NCI-H345 treated with DMSO at 0.1 percent for 48 hours (cell line): ENCODE results near the gene EIF4EBP2.

Experiments used
- DNase-seq: peaks from one replicate; lab custom pipeline; 2025; ENCODE audit not compliant: unreplicated experiment; lab: John Stamatoyannopoulos, UW

The EIF4EBP2 gene, protein sequence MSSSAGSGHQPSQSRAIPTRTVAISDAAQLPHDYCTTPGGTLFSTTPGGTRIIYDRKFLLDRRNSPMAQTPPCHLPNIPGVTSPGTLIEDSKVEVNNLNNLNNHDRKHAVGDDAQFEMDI

DNA sequence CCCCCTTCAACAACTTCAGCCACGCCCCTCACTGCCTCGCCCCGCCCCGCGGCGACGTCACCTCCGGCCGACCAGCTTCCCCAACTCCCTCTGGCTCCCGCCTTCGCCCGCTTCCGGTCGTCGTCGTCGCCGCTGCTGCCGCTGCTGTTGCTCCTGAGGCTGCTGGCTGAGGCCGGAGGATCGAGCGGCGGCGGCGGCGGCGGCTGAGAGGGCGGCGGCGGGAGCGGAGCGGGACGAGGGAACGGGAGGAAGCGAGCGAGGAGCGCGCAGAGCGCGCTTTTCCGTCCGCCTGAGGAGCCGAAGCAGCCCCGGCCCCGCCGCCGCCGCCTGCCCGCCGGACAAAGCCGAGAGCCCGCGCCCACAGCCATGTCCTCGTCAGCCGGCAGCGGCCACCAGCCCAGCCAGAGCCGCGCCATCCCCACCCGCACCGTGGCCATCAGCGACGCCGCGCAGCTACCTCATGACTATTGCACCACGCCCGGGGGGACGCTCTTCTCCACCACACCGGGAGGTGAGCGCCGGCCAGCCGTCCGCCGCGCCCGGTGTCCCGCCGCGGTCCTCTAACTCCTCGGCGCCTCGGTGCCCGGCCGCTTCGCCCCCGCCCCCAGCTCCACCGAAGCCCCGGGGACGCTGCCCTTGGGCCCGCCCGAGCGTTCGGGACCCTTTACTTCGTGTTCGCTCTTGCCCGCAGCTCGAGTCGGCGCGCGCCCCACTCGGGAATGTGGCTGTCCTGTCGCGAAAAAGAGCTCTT lies at the start of gene EIF4EBP2:
Gene EIF4EBP2 (plus strand): TSS at position 110 of the 751 bp plus-strand sequence. CDS start 257 bp downstream, at position 367.
- peak; percentile 71 for DNase-seq

DNA sequence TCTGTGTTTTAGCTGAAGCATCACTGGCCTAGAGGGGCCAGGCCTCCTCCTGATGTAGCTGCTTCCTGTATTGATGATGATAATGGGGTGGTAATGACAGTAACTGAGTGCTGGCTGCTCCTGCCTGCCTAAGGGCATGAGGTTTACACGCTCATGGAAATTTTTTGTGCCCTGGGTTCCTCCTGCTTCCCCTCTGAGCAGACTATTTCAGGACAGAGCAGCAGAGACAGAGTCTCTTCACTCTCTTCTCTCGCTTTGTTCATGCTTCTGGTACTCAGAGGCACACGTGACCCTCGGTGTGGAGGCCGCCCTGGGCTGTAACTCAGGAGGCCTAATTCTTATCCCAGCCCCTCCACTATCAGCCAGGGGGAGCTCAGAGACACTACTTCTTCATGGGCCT lies 49.4 kb upstream of the EIF4EBP2 start:
- no peak for DNase-seq

DNA sequence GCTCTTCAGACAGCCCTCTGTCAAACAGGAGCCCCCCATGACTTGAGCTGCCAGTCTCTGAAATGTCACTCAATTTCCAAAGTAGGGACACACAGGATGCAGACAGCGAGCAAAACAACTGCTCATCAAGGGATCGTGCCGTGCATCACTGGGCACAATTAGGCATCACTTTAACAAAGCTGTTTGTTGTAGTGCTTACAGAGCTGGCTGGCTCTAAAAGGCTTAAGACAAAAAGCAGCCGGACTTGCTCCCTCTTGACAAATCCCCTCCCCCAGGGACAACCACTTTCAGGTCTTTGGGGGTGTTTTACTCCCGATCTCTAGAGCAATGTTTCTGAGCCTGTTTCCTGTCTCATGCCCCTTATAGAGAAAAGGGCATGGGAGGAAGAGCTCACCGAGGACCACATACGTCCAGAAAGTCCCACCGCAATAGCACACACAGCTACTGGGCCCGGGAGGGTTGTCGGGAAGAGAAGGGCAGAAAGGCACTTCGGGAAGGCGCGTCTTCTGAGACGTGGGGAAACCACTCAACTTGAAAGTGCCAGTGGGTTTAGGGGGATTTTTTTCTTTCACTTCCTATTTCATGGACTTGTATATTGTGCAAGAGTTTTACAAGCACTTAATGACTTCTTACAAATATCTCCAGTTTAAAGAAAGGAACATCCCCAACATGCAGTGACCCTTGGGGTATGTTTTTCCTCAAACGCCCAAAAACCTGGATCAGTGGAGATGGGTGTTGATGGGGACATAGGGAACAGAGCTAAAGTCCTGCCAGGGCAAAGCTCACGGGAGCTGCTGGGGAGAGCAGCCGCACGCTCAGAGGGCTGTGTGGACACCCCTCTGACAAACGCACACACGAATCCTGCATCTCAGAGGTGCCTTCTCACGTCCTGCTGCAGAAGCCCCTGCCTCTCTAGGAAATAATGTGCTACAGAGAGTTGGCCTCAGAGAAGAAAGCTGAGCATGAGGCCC lies 48.6 kb upstream of the EIF4EBP2 start:
- no peak for DNase-seq

GRCh38 chr10:70357565-70357964 lies 46.4 kb upstream of the EIF4EBP2 start:
- no peak for DNase-seq

DNA sequence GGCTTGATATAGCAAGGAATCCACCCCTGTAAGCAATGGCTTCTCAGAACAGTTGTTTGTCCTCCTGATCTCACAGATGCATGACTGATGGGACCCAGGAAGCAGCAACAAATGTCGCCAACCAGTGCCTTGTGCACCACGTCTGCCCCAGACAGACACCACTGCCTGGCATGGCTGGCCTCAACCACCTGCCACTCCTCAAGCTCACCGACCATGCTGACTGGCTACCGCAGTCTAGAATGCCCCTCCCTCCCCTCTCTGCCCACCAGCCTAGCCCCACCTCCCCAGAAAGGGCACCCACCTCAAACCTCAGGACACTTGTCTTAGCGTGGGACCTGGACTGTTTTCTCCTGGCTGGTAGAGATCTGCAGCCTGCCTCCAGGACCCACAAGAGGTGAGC lies 45.5 kb upstream of the EIF4EBP2 start:
- DNase-seq, result no peak

- no peak for DNase-seq
These were observed 44.9 kb upstream of the EIF4EBP2 start for GRCh38 chr10:70359017-70359550.

DNA sequence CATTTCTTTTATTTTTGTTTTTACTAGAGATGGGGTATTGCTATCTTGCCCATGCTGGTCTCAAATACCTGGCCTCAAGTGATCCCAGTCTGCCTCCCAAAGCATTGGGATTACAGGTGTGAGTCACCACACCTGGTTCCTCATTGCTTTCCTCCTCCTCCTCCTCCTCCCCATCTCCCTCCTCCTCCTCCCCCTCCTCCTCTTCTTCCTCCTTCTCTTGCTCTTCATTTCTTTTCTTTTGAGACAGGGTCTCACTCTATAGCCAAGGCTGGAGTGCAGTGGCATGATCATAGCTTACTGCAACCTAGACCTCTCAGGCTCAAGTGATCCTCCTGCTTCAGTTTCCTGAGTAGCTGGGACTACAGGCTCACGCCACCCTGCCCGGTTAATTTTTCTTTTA lies 43.7 kb upstream of the EIF4EBP2 start:
- no peak for DNase-seq

- no peak for DNase-seq
These were observed 41.6 kb upstream of the EIF4EBP2 start for GRCh38 chr10:70362328-70362727.

- DNase-seq, result no peak
These were observed 40.7 kb upstream of the EIF4EBP2 start for GRCh38 chr10:70363292-70363691.

DNA sequence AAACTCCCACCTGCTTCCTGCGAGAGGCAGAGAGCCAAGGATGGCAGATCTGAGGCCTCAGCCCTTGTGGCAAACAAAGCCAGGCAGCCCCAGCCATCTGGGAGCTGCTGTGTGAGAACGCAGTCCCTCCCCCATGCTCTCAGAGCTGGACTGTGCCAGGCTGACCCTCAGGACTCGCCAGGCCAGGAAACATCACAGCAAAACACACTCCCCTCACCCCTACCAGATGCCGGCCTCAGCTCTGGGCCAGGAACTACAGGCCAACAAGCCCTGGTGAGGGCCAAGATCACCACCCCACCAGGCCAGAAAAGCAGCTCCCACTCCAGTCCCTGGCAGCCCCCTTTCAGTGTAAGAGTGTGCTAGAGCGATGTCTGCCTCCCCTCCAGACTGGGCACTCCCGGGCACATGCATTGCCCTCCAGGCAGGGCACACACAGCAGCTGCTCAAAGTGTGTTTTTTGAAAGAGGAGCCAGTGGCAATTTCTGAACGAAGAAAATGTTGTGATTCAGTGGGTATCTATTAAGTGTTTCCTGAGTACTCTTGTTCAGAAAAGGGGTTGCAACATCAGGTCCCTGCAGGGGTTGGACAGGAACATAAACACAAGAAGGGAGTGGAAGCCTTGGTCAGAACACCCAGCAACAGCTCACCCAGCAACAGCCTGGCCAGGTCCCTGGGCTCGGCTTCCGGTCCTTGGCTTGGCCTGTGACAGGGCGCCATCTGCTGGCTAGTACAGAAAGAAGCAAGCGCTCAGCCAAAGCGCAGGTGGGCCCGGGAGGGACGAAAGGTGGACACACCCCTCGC lies 39.8 kb upstream of the EIF4EBP2 start:
- peak; percentile 59 for DNase-seq

DNA sequence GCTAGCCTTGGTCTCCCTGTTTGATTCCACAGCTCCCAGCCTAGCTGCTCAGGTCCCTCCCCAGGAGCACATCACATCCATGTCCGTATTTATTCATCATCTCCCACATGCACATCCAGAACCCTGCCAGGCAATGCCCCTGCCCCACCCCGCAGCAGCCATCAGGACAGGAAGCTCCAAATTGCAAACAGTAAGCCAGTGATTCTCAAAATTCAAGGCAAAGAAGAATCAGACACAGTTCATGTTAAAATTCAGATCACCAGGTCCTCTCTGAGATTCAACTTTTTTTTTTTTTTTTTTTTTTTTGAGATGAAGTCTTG lies 39.2 kb upstream of the EIF4EBP2 start:
- no peak for DNase-seq

DNA sequence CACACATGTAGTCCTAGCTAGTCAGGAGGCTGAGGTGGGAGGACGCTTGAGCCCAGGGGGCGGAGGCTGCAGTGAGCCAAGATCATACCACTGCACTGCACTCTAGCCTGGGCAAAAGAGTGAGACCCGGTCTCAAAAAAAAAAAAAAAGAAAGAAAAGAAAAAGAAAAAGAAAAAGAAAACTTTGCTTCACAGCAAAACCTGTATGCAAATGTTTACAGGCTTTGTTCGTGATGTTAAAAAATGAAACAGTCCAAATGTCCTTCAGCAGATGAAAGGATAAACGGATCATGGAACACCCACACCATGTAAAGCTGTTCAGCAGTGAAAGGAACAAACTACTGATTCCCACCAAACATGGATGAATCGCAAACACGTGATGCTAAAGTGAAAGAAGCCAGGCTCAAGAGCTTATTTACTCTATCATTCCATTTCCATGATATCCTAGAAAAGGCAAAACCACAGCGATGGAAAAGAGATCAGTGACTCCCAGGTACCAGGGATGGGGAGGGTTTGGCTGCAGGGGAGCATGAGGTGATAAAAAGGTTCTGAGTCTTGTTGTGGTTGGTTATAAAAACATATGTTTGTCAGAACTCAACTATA lies 36.6 kb upstream of the EIF4EBP2 start:
- DNase-seq, result no peak

- DNase-seq, result no peak
These were observed 35.0 kb upstream of the EIF4EBP2 start for GRCh38 chr10:70368774-70369482.

DNA sequence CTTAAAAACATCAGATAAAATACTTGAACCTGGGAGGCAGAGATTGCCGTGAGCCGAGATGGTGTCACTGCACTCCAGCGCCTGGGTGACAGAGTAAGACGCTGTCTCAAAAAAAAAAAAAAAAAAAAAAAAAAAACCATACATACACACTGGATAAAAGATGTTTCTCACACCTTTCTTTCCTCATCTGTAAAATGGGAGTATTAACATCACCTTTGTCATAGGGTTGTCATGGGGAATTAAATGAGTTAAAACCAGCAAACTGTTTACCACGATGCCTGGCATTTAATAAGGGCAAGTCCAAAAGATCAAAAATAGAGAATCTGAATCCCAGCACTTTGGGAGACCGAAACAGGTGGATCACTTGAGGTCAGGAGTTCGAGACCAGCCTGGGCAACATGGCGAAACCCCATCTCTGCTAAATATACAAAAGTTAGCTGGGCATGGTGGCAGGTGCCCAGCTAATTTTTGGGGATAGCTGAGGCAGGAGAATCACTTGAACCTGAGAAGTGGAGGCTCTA lies 34.4 kb upstream of the EIF4EBP2 start:
- no peak for DNase-seq

DNA sequence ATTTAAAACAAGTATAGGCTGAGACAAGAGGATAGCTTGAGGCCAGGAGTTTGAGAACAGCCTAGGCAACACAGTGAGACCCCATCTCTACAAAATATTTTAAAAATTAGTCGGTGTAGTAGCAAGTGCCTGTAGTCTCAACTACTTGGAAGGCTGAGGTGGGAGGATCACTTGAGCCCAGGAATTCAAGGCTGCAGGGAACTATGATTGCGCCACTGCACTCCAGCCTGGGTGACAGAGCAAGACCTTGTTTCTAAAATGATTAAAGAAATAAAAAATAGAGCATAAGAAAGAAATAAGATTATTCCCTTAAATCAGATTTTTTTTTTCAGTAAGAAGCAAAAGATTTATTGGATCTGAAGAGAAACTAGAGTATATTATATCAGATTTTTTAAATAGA lies 33.2 kb upstream of the EIF4EBP2 start:
- no peak for DNase-seq

DNA sequence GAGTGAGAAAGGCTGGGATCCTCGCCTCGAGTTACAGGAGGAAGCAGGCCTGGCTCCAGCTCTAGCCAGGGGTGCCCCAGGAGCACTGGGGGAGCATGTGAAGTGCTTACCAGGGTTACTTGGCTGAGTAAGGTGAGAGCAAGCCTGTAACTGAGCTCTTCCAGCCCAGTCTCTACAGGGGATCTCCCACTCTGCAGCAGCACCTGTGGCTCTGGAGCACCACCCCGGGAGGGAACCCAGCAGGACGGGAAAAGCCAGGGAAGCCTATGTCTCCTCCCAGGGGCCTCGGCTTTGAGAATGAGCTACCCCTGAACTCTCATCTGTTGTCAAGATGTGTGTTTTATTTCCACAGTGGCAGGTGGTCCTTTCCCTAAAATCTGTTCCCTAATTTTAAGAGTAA lies 32.1 kb upstream of the EIF4EBP2 start:
- DNase-seq, result no peak

DNA sequence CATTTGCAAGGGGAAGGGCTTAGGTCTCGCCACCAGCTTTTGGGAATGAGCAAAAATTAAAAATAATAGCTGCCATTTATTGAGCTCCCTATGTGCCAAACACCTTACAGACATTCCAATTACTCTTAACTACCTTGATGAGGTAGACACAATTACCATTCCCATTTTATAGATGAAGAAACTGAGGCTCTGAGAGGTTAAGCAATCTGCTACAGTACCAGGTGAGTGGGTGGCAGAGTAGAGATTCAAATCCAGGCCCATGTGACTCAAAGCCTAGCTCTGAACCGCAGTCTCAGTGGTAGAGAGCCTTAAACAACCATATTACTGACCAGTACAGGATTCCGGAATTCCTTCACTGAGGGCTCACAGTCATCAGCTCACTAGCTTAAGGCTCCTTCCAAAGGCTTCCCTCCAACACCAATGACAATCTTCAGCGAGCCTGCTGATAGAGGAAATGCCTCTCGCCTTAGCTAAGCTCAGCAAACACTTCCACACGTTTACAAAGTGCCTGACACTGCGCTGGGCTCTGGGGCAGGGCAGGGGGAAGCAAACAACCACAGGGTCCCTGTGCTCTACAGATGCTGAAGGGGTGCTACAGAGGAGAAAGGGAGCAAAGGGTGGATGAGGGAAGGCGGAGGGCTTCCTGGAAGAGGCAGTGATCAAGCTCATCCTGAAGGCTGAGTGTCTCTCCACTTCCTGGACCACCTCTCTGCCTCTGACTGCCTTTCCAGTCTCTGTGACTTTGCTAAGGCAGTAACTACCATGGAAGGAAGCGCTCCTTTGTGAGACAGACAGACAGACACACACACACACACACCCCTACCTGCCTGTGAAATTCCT lies 28.9 kb upstream of the EIF4EBP2 start:
- DNase-seq, result no peak

- no peak for DNase-seq
These were observed 27.2 kb upstream of the EIF4EBP2 start for GRCh38 chr10:70376436-70377378.
